Measurements from ENCODE around the gene TMC8.
"Not testable (repeated sequence)": the region's sequence is repeated elsewhere in the genome, so short reads cannot be mapped to it uniquely, and the experiment has no call there.

Gene TMC8, protein sequence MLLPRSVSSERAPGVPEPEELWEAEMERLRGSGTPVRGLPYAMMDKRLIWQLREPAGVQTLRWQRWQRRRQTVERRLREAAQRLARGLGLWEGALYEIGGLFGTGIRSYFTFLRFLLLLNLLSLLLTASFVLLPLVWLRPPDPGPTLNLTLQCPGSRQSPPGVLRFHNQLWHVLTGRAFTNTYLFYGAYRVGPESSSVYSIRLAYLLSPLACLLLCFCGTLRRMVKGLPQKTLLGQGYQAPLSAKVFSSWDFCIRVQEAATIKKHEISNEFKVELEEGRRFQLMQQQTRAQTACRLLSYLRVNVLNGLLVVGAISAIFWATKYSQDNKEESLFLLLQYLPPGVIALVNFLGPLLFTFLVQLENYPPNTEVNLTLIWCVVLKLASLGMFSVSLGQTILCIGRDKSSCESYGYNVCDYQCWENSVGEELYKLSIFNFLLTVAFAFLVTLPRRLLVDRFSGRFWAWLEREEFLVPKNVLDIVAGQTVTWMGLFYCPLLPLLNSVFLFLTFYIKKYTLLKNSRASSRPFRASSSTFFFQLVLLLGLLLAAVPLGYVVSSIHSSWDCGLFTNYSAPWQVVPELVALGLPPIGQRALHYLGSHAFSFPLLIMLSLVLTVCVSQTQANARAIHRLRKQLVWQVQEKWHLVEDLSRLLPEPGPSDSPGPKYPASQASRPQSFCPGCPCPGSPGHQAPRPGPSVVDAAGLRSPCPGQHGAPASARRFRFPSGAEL
- total RNA-seq = 831 reads per million, percentile 99 among the genes with 10 or more reads in this experiment

DNA sequence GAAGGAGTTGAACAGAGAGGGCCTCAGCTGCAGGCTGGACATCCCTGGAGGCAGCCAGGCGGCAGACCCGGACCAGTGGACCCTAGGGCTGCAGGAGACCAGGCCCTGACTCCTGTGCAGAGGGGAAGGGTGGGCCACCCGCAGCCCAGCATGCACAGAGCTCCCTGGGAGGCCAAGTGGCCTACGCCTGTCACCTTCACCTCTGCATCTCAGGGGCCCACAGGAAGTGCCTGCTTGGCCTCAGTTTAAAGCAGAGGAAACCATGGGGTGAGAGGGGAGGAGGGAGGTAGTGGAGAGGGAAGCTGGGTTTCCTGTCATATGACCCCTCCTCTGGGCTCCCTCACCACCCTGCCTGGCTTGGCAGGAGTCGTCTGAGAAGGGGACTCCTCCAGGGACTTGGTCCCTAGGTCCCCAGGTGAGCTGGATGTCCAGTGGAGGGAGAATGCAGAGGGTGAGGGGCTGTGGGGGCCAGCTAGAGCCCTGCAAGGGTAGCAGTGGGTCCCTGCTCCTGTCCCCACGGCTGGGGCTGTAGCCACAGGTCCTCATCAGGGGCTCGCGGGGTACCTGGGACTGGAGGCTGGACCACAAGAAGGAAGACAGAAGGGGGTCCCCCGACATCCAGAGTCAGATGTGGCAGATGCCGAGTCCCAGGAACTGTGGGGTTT, at the start of gene TMC8:
Gene TMC8 (plus strand): TSS at position 335 of the 665 bp plus-strand sequence. CDS start 818 bp downstream, outside the sequence.
- peak; percentile 70 for DNase-seq

DNA sequence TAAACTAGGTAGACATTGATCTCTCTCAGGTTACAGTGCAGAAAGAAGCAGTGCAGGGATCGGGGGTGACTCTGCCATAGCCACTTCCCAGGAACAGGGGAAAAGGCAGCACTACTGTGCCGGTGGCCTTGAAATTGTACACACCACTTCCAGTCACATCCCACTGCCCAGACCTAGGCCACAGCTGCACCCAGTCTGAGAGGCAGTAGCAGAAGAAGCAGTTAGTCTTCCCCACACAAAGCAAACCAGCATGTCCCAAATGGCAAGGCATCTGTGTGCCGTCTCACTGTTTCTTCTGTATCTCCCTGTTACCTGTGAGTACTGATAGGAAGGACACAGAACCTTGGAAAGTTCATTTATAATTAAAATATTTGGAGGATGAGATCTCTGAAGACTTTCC, 49.0 kb upstream of the TMC8 start:
- DNase-seq = no peak

DNA sequence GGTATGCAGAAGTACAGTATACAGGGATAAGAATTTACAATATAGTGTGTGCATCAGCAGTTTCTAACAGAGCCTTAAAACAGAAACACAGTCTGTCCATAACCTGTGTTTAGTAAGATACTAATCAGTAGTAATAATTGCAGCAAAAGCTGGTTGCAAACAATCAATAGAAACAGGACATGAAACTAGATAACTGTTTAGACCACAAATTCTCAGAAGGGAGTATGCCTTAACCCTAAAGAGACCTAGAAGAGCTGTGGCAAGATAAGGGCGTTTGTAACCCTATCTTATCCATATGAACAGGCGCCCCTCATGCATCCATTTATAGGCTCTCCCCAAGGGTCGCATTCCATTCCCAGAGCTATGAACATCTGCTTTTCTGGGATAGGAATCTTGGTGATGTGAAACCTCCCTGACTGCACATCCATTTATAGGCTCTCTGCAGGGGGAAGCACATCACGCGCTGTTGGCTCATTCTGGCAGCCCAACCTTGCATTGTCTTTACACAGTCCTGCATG, 48.2 kb upstream of the TMC8 start:
- not testable (repeated sequence) for DNase-seq

DNA sequence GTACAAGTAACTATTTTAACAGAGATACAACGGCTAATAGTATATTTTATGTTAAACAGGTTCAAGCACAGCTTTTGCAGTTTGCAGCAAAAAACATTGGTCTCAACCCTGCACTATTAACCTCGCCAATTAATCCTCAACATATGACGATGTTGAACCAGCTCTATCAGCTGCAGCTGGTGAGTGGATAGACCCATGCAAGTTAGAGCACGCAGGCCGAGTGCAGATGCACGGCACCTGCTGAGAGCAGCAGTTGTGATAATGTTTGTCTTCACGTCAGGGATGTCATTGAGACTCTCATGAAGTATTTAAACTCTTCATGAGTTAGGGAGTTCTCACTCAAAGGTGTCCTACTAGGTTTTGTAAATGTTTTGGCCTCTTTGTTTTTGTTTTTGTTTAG, 47.6 kb upstream of the TMC8 start:
- no peak for DNase-seq

DNA sequence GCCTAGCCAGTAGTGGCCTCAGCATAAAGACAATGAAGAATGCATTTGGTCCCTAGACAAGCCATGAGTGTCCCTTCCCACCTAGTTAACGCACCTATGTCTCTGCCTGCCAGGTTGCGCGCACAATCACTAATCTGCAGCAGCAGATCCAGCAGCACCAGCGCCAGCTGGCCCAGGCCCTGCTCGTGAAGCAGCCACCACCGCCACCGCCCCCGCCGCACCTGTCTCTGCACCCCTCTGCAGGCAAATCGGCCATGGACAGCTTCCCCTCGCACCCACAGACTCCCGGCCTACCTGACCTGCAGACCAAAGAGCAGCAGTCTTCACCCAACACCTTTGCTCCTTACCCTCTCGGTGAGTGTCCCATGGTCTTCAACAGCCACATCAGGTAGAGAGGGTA, 43.8 kb upstream of the TMC8 start:
- DNase-seq = no peak

DNA sequence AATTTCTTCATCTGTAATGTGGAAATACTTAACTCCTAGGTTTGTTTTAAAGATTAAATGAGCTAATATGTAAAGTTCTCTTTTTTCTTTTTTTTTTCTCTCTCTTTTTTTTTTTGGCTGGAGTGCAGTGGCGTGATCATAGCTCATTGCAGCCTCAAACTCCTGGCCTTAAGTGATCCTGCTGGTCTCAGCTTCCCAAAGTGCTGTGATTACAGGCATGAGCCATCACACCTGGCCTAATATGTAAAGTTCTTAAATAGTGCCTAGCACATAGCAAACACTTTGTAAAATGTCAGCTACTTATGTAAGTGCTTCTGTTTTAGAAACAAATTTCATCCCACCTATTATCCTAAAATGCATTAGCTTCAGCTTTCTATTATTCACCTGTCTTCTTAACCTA, 42.0 kb upstream of the TMC8 start:
- DNase-seq = no peak

DNA sequence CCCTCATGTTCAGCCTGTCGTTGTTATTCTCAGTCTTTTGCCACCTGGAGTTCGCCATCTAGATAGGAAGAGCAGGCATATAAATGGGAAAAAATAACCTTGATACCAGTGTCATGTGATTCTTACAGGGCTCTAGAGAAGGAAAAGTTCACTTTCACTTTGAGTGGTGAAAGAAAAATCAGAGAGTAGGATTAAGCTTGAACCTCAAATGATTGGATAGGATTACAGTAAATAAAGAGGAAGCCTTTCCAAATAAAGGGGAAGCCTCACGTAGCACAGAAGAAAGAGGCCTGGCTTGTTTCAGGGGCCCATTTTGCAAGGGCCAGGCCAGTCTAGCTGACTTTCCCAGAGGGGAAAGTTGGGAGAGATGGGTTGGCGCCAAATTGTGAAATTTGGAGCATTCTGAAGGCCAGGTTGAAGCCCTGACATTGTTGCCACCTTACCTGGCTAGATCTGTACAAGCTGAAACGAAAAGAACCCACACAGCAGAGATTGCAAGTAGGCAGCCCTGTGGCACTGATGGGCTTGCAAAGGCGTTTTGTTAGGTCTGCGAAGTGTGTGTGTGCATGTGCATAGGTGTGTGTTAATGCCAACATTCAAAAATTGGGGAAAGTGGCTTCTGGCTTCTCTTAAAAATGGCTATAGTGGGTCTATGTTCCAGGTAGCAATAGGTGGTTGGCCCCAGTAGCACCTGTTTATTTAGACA, 40.8 kb upstream of the TMC8 start:
- DNase-seq = no peak

DNA sequence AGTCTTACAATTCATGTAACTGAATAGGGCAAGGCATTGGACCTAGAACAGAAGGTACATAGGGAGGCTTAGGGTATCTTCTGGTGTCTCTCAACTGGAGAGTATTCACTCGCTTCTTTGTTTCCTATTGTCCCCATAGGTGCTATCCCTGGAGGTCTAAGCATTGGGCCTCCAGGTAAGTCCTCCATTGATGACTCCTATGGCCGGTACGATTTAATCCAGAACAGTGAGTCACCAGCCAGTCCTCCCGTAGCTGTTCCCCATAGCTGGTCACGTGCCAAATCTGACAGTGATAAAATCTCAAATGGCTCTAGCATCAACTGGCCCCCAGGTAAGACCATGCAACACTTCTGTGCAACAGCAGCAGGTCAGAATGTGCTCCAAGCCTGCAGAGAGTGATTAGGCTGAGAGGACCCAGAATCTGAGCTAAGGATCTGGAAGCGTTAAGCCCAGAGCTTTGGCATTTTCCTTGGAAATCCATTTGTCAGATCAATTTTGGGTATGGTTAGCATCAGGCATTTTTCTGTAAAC, 37.7 kb upstream of the TMC8 start:
- no peak for DNase-seq

DNA sequence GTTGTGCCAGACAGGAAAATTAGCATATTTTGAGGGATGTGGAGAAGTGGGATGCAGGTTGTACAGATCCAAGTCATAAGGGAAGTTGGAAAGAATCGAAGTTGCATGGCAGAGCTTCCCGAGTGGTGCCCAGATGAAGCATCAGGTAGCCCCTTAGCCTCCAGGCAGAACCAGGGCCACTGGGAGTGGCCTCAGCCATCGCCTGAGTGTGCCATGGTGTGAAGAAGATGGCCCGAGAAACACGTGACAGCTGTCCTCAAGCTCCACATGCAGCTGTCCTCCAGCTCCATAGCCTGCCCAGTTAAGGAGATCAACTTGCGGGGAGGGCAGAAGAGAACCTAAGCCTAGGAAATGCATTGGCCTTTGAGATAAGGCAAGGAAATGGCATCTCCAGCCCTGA, 35.5 kb upstream of the TMC8 start:
- no peak for DNase-seq

DNA sequence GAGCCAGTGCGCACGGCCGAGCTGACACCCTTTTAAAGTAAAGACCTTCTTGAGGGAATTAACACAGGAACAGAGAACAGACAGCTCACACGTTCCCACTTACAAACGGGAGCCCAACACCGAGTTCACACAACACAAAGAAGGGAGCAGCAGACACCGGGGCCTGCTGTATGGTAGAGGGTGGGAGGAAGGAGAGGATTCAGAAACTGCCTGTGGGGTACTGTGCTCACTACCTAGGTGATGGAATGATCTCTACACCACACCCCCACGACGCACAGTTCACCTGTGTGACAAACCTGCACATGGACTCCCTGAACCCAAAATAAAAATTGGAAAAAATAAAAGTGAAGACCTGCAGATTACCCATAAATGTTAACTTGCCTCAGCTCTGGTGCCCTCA, 34.5 kb upstream of the TMC8 start:
- DNase-seq = no peak

DNA sequence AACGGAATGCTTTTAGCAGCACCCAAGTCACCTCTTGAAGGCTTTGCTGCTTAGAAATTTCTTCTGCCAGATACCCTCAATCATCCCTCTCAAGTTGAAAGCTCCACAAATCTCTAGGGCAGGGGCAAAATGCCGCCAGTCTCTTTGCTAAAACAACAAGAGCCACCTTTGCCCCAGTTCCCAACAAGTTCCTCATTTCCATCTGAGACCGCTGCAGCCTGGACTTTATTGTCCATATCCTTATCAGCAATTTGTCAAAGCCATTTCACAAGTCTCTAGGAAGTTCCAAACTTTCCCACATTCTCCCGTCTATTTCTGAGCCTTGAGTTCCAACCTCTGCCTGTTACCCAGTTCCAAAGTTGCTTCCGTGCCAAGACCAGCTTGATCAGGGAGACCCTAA, 29.5 kb upstream of the TMC8 start:
- no peak for DNase-seq

DNA sequence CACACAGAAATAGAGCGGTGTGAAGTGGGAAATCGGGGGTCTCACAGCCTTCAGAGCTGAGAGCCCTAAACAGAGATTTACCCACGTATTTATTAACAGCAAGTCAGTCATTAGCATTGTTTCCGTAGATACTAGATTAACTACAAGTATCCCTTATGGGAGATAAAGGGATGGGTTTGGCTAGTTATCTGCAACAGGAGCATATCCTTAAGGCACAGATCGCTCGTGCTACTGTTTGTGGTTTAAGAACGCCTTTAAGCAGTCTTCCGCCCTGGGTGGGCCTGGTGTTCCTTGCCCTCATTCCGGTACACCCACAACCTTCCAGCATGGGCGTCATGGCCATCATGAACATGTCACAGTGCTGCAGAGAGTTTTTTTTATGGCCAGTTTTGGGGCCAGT, 29.0 kb upstream of the TMC8 start:
- DNase-seq = no peak

DNA sequence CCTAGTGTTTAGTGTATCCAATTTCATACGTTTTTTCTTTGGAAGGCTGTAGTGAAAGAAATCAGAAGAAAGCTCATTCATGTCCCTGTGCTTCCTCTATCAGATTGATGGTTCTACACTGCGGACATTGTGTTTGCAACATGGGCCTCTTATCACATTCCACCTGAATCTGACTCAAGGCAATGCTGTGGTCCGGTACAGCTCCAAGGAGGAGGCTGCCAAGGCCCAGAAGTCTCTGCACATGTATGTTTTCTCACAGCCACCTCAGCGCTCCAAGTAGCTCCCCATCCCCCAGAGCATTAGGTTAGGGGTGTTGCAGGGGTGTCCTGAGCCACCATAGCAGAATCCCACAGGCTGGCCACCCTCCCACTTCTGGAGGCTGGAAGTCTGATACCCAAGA, 27.3 kb upstream of the TMC8 start:
- DNase-seq = no peak

DNA sequence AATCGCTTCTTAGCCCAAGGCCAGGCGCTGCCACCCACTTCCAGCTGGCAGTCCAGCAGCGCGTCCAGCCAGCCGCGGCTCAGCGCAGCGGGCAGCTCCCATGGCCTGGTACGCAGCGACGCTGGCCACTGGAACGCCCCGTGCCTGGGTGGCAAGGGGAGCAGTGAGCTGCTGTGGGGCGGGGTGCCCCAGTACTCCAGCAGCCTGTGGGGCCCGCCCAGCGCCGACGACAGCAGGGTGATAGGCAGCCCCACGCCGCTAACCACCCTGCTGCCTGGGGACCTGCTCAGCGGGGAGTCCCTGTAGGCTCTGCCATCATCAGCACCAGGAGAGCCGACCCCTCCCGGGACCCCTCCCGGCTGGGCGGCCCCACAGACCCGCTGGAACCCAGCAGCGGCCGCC, 26.0 kb upstream of the TMC8 start:
- no peak for DNase-seq

DNA sequence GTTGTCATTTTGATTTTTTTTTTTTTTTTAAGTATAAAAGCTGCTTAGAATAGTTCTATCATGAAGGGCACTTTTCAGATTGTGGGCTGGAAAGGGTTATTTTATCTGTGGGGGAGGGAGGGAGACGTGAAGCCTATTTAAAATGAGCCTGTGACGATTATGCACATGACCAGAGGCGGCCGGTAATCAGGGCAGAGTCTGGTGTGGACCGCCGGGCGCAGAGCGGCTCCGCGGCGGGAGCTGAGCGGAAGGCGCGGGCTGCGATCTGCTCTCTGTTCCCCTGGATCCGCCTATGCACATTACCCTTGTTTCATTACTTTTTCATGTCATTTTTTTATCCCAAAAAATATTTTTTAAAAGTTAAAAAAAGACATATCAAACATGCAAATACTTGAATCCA, 25.5 kb upstream of the TMC8 start:
- DNase-seq = no peak

DNA sequence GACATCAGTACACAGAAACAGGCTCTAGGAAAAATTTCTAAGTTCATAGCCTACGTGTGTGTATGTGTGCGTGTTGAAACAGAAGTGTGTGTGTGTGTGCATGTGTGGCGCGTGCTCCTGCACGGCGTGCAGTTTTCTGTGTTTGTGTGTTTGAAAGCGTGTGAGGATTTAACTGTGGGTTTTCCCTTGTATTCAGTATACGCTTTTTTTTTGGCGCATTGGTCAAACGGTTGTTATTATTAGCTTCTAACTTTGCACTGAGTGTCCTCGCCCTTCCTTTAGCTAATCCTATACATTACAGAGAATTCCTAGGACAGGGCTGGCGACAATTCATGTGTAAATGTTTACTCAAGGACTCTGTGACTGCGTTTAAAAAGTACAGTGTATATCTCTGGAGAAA, 25.0 kb upstream of the TMC8 start:
- no peak for DNase-seq

DNA sequence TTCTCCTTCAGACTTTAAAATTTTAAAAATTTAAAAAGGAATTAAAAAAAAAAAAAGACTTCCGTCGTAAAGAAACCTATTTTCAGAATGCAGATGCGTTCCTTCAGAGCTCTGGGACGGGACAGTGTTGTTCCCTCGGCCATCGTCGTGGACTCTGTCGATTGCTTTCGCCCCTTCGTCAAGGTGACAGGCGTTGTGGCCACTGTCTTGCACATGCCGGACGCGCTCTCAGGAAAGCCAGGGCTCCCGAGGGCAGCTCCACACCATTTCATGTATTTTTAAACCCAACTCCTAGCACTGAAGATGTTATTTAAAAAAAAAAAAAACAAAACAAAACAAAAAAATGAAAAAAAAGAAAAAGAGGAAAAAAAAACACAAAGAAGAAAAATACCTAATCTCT, 24.4 kb upstream of the TMC8 start:
- no peak for DNase-seq

DNA sequence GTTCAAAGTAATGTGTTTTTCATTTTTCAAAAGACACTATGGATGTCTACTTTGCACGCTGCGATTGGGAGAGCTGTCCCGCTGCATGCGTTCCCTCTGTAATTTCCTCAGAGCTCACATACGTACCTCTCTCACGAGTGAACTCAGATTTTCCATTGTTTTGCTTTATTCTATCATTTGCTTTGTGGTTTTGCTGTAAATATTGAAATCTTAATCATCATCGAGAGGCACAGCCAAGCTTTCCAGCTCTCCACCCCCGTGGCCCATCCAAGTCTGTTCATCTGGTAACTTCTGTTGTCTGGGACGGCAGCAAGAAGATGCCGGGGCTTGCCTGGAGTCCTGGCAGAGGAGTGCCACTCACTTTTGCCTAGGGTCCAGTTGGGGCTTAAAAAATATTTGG, 23.1 kb upstream of the TMC8 start:
- no peak for DNase-seq

DNA sequence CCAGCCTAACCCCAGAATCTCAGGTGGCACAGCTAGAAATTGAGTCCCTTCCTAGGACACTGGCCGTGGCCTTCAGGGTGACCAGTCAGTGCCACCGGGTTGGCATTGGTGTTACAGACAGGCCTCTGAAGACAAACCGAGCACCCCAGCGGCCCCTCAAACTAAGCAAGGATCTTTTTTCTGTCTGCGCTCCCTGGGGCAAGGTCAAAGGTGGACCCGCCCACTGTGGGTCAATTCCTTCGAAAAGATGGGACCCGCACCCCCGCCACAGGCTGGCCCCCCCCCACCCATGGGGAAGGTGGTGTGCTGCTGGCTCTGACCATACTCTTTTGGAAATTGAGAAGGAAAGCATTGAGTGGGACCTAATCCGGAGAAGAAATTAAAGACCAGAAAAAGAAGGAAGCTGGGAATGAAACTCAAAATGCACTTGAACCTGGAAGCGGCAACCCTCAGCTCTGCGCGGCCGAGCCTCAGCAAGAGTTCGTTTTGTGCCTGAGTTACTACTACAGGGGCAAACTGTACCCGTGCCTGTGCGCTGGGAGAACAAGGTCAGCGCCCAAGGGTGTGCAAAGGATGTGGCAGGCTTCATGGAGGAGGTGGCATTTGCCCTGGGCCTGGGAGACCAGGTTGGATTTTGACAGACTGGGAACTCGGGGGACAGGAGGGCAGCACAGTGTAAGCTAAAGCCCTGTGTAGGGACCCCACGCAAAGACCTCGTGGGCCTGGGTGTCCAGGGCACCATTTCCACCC, 22.4 kb upstream of the TMC8 start:
- DNase-seq = no peak

DNA sequence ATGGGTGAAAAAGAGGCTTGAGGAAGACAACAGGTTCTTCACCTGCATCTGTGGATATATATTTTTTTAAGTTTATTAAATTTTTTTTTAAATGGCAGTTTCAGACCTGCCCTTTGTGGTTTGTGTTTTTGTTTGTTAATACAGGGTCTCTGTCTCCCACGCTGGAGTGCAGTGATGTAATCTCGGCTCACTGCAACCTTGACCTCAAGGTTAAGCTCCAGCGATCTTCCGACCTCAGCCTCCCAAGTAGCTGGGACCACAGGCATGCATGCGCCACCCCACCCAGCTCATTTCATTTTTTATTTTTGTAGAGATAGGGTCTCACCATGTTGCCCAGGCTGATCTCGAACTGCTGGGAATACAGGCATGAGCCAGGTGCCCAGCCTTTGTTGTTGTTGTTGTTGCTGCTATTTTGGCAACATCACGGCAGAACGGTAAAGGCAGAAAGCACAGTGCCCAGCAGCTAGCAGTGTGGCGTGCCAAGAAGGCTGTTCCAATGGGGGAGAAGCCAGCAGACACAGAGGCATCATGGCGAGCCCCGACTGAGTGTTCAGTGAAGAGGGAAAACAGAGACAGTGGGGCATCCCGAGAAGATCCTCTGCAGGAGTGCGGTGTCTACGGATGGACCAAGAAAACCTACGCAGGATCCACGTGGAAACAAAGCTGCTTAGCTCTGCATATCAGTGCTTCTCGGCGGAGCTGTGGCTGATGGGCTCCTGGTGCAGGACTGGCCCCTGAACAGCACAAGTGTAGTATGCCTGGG, 21.7 kb upstream of the TMC8 start:
- no peak for DNase-seq

DNA sequence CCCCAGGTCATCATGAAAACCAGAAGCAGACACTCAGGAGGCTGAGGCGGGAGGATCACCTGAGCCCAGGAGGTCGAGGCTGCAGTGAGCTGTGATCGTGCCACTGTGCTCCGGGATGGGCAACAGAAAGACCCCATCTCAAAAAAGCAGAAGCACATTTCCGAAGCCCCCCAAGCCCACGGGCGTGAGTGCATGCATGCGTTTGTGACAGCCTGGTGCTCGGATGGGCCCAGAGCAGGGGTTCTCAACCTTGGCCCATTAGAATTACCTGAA, 21.1 kb upstream of the TMC8 start:
- DNase-seq = no peak
